Measurements from ENCODE around the gene ASXL2.
"Not testable (repeated sequence)": the region's sequence is repeated elsewhere in the genome, so short reads cannot be mapped to it uniquely, and the experiment has no call there.

The ASXL2 gene

DNA sequence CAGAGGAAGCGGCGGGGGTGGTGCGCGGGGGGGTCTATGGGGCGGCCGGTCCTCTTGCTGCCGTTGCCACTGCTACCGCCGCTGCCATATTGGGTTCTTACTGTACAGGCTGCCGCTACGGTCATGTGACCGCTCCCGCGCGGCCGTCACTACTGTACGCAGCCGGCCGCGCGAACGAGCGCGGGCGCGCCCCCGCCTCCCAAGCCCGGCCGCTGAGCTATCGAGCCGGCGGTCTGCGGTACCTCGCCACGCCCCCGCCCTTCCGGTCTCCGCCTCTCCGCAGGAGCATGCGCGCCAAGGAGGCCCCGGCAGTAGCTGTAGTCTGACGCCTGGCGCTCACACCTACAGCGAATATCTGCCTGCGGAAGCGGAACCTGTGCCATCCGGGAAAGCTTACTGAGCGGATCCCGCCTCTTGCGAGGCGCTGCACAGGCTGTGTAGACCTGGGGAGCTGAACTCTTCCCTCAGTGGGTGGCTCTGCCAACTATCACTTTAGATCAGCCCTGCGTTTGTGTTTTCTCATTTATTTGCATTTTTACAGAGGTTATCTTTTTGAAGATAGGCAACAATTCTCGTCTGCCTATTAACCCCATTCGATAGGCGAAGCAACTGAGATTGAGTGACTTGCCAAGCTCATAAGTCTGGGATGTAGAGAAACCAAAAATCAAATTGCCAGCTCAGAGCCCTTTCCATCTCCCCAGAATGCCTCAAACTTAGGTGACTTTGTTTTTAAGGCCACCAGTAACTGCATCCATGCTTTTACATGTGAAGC is at the start of gene ASXL2:
Gene ASXL2, minus strand, starts transcription at position 127 of the 772 bp plus-strand sequence. CDS start 265 bp downstream, outside the sequence.
- peak; percentile 94 to 96 for DNase-seq

DNA sequence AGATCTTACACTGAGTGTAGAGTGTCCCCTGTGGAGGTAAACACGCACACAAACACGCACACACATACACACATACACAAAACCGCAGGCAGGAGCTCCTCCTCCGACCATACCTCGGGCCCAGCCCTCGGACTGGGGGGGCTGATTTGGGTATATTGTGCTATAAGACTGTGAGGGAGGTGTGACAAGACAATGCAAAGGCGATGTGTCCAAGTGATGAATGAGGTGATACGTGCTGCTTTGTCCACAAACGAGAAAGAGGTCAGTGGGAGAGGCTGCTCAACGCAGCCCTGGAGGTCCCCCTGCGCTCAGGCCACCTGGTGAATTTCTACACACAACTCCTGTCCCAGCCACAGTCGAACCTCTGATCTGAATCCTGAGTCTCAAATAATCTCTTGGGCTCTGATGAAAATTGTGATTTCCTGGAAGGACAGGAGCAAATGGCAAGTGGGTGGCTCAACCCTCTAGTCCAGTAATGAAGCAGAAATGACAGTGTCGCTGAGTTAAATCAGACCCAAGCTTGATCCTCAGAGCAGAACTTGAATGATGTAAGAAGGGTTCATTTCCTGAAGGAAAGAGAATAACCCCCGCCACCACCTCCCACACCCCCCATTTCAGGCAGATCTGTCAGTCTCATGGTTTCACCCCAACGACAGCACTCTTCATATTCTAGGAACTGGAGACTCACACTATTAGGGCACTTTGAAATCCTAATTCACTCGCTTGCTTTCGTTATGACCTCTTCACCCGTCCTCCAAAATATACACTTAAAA is 48.9 kb upstream of the ASXL2 start:
- peak; percentile 11 to 15 for DNase-seq

DNA sequence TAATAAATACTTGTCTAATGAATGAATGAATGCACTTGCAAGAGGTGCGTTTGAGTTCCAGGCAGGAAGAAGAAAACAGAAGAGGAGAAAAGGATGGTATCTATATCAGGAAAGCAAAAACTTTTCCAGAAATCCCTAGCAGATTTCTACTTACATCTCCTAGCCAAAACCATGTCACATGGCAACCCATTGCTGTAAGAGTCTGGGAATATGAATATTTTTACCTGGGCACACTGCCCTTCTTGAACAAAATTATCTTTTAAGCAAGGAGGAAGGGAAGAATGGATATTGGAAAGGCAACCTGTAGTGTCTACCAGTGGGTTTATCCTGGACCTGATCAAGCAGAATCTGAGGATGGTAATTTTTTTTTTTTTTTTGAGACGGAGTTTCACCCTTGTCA is 44.2 kb upstream of the ASXL2 start:
- DNase-seq = no peak

DNA sequence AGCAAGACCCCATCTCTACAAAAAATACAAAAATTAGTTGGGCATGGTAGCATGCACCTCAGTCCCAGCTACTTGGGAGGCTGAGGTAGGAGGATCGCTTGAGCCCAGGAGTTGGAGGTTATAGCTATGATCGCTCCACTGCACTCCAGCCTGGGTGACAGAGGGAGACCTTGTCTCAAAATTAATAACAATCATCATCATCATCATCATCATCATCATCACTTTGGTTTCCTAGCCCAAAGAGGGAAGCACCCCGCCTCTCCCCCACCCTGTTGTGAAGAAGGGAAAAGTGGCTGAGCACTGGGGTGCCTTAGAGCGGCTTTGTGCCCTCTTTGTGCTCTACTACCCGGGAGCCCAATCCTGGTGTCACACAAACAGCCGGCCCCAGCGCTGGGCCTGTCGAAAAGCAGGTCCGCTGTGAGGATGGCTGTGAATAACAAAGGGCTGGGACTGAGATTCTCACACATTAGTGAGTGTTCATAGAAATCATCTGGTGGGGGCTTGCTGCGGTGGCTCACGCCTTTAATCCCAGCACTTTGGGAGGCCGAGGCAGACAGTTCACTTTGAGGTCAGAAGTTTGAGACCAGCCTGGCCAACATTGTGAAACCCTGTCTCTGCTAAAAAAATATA is 42.6 kb upstream of the ASXL2 start:
- DNase-seq = no peak

DNA sequence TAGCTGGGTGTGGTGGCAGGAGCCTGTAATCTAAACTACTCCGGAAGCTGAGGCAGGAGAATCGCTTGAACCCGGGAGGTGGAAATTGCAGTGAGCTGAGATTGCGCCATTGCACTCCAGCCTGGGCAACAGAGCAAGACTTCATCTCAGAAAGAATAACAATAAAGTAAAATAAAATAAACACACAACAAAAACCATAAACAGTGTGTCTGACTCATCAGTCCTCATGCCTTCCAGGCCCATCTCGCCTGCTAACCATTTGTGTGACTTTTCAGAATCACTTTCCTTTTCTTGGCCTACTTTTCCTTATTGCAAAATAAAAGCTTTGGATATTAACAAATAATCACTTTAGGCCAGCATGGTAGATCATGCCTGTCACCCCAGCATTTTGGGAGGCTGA is 42.0 kb upstream of the ASXL2 start:
- no peak for DNase-seq

DNA sequence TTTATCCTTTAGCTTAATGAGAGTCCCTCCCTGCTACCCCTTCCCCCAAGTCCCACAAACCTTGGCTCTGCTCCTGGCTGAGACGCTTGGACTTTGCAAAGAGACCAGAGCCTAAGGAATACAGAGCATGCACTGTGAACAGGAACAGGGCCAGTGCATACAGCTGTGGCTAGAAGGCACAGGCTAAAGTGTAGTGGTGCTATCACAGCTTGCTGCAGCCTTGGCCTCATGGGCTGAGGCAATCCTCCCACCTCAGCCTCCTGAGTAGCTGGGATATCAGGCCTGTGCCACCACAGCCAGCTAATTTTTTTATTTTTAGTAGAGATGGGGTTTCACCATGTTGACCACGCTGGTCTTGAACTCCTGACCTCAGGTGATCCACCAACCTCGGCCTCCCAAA is 39.5 kb upstream of the ASXL2 start:
- no peak for DNase-seq

DNA sequence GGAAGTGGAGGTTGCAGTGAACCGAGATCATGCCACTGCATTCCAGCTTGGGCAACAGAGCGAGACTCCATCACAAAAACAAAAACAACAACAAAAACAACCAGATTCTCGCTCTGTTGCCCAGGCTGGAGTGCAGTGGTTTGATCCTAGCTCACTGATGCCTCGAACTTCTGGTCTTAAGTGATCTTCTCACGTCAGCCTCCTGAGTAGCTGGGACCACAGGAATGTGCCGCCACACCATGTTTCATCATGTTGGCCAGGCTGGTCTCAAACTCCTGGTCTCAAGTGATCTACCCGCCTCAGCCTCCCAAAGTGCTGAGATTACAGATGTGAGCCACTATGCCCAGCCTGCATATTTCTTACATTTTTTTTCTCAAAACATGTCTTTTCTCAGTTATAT is 39.1 kb upstream of the ASXL2 start:
- not testable (repeated sequence) for DNase-seq

DNA sequence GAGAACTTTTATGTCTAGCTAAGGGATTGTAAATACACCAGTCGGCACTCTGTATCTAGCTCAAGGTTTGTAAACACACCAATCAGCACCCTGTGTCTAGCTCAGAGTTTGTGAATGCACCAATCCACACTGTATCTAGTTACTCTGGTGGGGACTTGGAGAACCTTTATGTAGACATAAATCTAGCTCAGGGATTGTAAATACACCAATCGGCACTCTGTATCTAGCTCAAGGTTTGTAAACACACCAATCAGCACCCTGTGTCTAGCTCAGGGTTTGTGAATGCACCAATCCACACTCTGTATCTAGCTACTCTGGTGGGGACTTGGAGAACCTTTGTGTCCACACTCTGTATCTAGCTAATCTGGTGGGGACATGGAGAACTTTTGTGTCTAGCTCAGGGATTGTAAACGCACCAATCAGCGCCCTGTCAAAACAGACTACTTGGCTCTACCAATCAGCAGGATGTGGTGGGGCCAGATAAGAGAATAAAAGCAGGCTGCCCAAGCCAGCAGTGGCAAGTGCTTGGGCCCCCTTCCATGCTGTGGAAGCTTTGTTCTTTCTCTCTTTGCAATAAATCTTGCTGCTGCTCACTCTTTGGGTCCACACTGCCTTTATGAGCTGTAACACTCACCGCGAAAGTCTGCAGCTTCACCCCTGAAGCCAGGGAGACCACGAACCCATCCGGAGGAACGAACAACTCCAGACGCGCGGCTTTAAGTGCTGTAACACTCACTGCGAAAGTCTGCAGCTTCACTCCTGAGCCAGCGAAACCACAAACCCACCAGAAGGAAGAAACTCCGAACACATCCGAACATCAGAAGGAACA is 37.9 kb upstream of the ASXL2 start:
- peak; percentile 37 to 53 for DNase-seq

DNA sequence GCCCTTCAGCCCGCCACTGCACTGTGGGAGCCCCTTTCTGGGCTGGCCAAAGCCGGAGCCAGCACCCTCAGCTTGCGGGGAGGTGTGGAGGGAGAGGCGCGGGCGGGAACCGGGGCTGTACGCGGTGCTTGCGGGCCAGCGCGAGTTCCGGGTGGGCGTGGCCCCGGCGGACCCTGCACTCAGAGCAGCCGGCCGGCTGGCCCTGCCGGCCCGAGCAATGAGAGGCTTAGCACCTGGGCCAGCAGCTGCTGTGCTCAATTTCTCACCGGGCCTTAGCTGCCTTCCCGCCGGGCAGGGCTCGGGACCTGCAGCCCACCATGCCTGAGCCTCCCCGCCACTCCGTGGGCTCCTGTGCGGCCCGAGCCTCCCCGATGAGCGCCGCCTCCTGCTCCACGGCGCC is 37.1 kb upstream of the ASXL2 start:
- DNase-seq = not testable (repeated sequence)

DNA sequence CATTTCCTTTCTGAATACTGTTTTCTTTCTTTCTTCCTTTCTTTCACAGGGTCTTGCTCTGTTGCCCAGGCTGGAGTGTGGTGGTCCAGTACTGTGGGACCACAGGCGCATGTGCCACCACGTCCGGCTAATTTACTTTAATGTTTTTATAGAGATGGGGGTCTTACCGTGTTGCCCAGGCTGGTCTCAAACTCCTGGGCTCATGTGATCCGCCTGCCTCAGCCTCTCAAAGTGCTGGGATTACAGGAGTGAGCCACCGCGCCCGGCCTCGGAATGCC is 35.3 kb upstream of the ASXL2 start:
- DNase-seq = not testable (repeated sequence)

DNA sequence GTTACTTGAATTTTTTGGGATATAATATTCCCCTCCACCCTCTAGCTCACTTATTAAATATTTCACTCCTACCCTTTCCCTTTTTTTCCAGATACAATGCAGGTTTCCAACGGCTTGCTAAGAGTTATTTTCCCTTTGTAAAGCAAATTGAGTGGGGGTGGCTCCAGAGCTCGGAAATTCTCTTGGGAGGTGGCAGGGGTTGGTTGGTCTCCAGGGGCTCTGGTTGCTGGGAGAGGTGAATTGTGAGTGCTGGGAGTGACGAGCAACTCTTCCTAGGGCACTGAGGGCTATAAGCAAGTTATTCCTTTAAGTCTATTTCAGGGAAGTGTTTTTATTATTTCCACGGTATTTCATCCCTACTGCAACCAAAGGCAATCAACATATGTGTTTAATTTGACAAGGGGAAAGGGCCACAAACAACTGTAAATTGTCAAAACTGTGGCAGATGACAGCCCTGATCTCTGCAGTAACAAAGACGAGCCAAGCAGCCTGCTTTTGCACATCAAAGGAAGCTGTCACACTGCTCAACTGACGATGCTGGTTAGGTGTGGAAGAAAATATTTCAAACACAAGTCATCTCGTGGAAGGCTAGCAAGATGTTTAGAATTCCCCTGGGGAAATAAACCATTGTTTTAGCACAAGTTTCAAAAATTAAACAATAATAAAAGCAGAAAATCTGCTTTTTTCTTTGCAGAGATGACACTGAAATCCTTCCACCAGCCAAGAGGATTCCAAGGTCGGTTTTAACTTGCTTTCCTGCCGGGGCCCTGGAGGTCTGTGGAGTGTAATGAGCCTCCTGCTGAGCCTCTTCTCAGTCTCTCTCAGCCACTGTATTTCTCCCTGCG is 34.8 kb upstream of the ASXL2 start:
- DNase-seq = no peak

DNA sequence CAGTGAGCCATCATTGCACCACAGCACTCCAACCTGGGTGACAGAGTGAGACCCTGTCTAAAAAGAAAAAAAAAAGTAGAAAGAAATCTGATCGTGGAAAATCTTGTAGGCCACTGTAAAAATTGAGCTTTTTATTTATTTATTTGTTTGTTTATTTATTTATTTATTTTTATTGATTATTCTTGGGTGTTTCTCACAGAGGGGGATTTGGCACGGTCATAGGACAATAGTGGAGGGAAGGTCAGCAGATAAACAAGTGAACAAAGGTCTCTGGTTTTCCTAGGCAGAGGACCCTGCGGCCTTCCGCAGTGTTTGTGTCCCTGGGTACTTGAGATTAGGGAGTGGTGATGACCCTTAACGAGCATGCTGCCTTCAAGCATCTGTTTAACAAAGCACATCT is 31.3 kb upstream of the ASXL2 start:
- DNase-seq = not testable (repeated sequence)

DNA sequence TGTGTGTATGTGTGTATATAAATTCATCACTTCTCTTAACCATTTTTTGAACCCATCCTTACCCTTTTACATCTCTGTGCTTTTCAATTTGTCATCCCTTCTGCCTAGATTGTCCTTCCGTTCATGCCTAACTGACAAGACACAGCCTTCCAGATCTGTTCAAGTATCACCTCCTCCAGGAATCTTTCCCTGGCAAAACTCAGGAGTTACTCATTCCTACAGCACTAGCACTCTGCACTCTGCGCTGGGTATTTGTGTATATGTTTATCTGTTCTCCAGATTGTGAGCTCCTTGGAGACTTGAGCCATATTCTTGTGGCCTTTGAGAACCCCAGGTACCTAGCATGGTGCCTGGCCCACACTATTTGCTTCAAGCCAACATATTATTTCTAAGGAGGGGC is 26.8 kb upstream of the ASXL2 start:
- DNase-seq = no peak

DNA sequence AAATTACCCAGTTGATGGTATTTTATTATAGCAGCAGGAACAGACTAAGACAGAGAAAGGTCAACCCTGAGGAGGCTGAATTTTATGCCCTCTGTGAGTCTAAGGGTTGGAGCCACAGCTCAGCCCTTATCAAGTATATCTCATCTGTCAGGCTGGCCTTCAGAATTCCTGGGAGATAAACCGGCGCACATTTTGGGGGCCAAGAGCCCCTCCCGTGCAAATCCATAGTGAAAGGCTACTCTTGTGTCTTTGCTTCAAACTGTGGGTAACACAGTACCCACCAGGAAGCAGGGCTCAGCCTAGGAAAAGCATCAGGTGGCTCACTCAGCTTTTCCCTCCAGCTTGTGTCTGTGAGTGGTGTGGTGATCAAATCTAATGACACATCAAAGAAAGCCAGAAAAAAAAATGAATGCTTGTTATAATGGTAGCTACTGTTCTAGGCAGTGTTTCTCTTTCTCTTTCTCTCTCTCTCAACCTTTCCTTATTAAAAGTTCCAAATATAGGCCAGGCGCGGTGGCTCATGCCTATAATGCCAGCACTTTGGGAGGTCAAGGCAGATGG is 25.0 kb upstream of the ASXL2 start:
- no peak for DNase-seq

DNA sequence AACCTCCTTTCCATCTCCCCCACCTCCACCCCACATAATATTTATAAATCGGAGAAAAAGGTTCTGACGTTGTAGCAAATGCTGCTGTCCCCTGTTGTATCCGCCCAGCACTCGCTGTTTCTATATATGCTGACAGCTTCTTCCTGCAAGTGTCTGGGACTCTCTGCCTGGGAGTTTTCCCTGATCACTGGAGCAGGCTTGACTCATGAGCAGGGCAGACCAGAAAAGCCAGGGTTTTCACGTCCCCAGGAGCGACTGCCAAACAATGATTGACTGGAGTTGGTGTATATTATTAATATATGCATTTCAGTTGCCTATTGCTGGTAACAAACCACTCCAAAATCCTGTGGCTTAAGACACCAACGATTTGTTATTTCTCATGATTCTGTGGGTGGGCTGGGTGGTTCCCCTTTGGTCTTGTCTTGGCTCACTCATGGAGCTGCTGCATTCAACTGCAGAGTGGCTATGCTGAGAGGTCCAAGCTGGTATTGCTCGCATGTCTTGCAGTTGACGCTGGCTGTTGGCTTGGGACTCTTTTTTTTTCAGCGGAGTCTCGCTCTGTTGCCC is 21.2 kb upstream of the ASXL2 start:
- DNase-seq = no peak

DNA sequence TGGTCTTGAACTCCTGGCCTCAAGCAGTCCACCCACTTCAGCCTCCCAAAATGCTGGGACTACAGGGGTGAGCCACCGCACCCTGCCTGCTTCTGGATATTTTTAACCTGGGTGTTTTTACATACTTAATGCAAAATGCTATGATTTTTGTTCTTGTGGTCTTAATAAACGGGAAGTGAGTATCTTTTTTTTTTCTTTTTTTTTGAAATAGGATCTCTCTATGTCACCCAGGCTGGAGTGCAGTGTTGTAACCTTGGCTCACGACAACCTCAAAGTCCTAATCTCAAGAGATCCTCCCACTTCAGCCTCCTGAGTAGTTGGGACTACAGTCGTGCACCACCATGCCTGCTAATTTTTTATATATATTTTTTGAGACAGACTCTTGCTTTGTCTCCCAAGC is 19.2 kb upstream of the ASXL2 start:
- DNase-seq = no peak

DNA sequence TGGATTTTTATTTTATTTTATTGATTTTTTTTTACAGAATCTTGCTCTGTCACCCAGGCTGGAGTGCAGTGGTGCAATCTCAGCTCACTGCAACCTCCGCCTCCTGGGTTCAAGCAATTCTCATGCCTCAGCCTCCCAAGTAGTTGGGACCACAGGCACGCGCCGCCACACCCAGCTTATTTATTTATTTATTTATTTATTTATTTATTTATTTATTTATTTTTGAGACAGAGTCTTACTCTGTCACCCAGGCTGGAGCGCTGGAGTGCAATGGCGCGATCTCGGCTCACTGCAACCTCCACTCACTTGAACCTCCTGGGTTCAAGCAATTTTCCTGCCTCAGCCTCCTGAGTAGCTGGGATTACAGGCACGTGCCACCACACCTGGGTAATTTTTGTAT is 18.0 kb upstream of the ASXL2 start:
- DNase-seq = not testable (repeated sequence)

DNA sequence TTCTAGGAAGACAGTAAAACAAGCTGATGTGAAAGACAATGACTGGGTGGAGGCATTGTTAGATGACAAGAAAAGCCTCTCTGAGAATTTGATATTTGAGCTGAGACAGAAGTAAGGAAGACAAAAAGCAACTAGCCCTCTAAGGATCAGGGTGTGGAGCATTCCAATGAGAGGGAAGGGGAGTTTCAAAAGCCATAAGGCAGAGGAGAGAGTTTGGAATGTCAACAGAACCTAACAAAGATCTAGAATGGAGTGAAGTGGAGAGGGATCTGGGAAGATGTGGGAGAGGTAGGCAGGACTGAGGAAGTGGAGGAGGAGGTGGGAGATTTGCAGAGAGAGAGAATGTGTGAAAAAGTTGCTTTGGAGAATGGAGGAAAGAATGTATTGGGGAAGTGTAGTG is 17.3 kb upstream of the ASXL2 start:
- no peak for DNase-seq

DNA sequence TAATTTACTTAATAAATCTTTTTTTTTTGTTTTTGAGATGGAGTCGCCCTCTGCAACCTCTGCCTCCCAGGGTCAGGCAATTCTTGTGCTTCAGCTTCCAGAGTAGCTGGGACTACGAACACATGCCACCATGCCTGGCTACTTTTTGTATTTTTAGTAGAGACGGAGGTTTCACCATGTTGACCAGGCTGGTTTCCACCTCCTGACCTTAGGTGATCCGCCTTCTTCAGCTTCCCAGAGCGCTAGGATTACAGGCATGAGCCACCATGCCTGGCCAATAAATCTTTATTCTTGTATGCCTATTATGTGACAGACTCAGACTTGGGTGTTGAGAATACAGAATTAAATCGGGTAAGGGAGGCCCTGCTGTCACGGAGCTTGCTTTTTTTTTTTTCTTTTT is 16.7 kb upstream of the ASXL2 start:
- DNase-seq = no peak

DNA sequence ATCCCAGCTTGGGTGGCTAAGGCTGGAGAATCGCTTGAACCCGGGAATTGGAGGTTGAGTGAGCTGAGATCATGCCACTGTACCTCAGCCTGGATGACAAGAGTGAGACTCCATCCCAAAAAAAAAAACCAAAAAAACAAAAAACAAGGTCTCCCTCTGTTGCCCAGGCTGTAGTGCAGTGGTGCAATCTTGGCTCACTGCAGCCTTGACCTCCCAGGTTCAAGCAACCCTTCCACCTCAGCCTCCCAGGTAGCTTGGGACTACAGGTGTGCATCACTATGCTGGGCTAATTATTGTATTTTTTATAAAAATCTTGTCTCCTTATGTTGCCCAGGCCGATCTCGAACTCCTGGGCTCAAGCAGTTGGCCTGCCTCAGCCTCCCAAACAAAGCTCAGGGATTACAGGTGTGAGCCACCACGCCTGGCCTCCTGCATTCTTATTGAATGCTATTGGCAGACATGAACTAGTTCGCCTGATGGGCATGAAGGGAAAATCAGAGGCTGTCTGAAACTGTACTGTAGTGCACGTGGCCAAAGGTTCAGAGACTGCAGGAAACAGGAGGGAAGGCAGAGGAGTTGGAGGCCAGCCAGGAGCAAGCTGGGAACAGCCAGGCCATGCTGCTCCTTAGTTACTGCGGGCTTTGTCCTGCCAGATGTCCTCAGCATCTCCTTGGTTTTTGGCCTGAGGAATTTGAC is 16.0 kb upstream of the ASXL2 start:
- no peak for DNase-seq

DNA sequence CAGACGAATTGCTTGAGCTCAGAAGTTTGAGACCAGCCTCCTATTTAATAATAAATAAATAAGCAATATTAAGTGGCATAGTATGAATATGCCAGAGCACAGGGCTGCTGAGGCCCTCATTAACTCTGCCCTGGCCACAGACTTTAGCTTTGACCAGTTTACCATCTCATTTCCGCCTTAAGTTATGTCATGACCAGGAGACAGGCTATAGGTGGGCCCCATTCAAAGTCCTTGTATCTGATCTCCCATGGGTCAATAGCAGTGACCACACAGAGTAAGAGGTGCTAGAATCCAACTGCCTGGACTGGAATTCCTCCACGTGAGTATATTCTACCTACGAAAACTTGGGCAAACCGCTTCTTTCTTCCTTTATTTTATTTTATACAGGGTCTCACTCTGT is 13.4 kb upstream of the ASXL2 start:
- DNase-seq = no peak

Measured in activated CD4-positive, alpha-beta T cell treated with anti-CD3 and anti-CD28 coated beads, Interleukin-2, amount 50 U/mL, for 48 hours (primary cell).